AG04449 (cell line): ENCODE data around the gene ZNF445.
"Not testable (repeated sequence)": the region's sequence is repeated elsewhere in the genome, so short reads cannot be mapped to it uniquely, and the experiment has no call there.

ENCODE experiments used
- CTCF ChIA-PET: fragments of 350-600 bp; formaldehyde crosslinking; extraction: SDS; loops from one replicate; lab custom pipeline; 2021; ENCODE audit warnings: antibody characterized with exemption; lab: Yijun Ruan, JAX
- POLR2A ChIA-PET: fragments of 400-600, 350-600 bp; formaldehyde crosslinking; extraction: SDS; loops from one replicate; lab custom pipeline; 2020; ENCODE audit warnings: antibody characterized with exemption, inconsistent platforms; lab: Yijun Ruan, JAX
- DNase-seq: peaks from one replicate; pipeline ENCODE4 v3.0.0-alpha.2; 2010; ENCODE audit warnings: low read depth, low spot score
- H3K4me3 ChIP-seq: 2 replicates; pipeline ENCODE4 v1.5.1; 2011; ENCODE audit warnings: low read depth, mild to moderate bottlenecking, control low read depth, low read length
- TF ChIP-seq, protein P1 (sequence below): IDR thresholded peaks from one replicate; pipeline ENCODE4 v1.5.1; 2011; ENCODE audit warnings: mild to moderate bottlenecking, moderate library complexity, low read length, control low read depth, inconsistent platforms; ENCODE audit not compliant: insufficient read depth; ENCODE audit errors: missing control alignments

Gene ZNF445

DNA sequence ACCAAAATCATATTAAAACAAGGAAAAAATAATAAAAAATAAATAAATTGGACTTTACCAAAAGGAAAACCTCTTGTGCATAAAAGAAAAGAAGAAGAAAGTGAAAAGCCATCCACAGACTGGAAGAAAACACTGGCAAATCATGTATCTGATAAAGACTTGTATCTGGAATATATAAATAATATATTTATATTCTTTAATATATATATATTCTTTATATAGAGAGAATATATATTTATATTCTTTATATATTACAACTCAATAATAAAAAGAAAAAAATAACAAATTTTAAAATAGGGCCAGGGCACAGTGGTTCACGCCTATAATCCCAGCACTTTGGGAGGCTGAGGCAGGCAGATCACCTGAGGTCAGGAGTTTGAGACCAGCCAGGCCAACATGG lies 27.1 kb upstream of the ZNF445 start:
- ChIA-PET CTCF (no interaction called here), POLR2A (no interaction called here)

DNA sequence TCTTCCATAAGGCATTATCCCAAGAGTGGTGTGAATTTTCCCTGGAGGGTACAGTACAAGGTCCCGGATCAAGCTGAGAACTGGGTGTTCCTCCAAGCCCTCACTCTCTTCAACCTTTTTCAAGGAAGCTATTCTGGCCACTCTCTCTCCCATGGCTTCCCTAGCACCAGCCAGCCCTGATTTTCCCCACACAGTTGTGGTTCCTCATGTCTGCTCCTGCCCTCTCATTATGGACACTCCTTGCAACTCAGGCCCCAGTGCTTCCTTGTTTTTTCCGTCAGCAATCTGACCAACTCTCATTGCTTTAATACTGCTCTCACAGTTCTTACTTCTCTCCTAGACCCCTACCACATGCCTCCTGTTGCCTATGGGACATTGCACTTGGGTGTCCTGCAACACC lies 25.7 kb upstream of the ZNF445 start:
- CTCF ChIA-PET, DNase-seq, POLR2A ChIA-PET, H3K4me3 ChIP-seq: not testable (repeated sequence)

More for the DNA sequence above, 27.1 kb upstream of the ZNF445 start:
- no peak overlapping the region for H3K4me3 ChIP-seq
- DNase-seq = no peak
- TF ChIP-seq, protein P1, sequence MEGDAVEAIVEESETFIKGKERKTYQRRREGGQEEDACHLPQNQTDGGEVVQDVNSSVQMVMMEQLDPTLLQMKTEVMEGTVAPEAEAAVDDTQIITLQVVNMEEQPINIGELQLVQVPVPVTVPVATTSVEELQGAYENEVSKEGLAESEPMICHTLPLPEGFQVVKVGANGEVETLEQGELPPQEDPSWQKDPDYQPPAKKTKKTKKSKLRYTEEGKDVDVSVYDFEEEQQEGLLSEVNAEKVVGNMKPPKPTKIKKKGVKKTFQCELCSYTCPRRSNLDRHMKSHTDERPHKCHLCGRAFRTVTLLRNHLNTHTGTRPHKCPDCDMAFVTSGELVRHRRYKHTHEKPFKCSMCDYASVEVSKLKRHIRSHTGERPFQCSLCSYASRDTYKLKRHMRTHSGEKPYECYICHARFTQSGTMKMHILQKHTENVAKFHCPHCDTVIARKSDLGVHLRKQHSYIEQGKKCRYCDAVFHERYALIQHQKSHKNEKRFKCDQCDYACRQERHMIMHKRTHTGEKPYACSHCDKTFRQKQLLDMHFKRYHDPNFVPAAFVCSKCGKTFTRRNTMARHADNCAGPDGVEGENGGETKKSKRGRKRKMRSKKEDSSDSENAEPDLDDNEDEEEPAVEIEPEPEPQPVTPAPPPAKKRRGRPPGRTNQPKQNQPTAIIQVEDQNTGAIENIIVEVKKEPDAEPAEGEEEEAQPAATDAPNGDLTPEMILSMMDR = no peak

DNA sequence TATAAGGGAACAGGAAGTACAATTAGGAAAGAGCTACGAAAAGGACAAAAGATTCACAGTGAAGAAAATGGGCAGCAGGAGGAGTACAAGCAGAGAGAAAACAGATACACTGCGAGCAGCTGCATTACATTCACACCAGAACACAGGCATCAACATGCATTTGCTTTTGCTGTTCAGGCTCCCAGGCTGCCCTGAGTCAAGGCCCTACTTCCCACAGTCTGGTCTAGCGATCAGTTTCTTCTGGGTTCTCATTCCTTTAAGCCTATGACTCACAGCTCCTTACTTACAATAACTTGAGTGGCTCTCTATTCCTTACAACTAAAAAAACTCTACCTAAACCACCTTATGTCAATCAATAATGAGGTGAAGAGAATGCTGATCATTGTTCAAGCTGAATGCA lies 24.5 kb upstream of the ZNF445 start:
- POLR2A ChIA-PET = no interaction called here
- no peak overlapping the region for H3K4me3 ChIP-seq
- no peak for DNase-seq
- CTCF ChIA-PET = no interaction called here
- TF ChIP-seq, protein P1 = no peak

DNA sequence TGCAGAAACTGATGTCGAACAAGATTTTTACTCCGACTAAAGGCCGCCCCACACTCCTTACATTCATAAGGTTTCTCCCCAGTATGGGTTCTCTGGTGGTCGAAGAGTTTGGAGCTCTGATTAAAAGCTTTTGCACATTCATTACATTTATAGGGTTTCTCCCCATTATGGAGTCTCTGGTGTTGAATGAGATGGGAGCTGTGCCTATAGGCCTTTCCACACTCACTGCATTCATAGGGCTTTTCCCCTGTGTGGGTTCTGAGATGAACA lies 22.4 kb upstream of the ZNF445 start:
- DNase-seq, H3K4me3 ChIP-seq, CTCF ChIA-PET, POLR2A ChIA-PET: not testable (repeated sequence)

DNA sequence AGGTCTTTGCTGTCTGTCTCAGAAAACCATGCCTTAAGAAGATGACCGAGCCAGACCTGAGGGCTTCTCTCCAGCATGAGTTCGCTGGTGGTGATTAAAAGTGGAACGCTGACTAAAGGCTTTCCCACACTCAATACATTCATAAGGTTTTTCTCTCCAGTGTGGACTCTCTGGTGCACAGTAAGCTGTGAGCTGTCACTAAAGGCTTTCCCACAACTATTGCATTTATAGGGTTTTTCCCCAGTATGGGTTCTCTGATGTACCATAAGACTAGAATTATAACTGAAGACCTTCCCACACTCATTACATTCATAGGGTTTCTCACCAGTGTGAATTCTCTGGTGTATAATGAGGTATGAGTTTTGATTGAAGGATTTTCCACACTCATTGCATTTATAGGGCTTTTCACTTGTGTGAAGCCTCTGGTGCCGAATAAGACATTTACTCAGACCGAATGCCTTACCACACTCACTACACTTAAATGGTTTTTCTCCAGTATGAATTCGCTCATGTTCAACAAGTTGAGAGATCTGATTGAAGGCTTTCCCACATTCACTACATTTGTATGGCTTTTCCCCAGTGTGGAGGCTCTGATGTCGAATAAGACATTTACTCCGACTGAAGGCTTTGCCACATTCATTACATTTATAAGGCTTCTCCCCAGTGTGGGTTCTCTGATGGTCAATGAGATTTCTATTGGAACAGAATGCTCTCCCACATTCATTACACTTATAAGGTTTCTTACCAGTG lies 21.9 kb upstream of the ZNF445 start:
- no peak overlapping the region for H3K4me3 ChIP-seq
- ChIA-PET CTCF (interaction anchor here (1.3 kb wide), 1 partner anchor 20 kb away, joined by 3 read pairs; no protein-coding TSS in a partner anchor), POLR2A (no interaction called here)
- TF ChIP-seq, protein P1 = no peak
- DNase-seq = no peak

DNA sequence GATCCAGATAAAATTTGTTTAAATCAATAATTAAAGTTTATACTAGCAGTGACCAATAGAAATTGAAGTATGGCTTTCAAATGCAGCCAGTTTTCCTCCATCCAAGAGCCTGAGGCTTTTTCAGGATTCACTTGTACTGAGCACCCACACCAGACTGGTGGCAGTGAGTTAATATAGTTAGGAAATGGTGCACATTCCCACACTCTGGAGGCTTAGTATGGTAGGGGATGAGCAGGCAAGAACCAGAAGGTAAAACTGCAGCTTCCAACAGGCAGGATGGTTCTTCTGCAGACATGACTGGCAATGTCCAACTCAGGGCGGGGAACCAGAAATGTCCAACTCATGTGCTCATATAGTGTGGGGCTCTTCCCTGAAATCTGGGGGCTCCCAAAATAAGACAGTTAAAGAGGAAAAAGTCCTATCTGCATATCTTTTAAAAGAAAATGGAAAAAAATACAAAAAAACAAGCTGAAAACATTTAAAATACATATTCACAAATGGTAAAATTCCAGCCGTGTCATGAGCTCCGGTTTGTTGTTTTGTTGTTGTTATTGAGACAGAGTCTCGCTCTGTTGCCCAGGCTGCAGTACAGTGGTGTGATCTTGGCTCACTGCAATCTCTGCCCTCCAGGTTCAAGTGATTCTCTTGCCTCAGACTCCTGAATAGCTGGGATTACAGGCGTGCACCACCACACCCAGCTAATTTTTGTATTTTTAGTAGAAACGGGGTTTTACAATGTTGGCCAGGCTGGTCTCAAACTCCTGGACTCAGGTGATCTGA lies 18.4 kb upstream of the ZNF445 start:
- TF ChIP-seq, protein P1 = no peak
- no peak for DNase-seq
- ChIA-PET CTCF (no interaction called here), POLR2A (no interaction called here)
- H3K4me3 ChIP-seq = no peak overlapping the region

DNA sequence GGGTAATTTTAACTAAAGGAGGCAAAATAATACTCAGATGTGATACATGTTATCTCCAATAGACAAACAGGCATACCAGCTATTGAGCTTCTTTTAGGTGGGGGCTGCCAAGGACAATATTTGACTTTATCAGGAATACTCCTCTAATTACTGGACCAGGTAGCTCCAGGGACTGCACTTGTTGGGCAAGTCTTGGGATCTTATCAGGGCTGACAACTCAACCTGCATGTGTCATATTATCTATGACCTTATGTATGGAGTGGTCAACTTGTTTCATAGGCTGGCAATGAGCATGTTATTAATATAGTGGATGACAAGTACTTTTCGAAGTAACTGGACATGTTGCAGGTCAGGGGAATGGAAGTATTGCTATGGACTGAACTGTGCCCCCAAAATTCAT lies 15.0 kb upstream of the ZNF445 start:
- CTCF ChIA-PET = no interaction called here
- TF ChIP-seq, protein P1 = no peak
- POLR2A ChIA-PET = no interaction called here
- H3K4me3 ChIP-seq = no peak overlapping the region
- DNase-seq = no peak
